Esophagus muscularis mucosa (tissue), 4 donors: Measurements from ENCODE around the gene CCDC102B.

Experiments
- EP300 ChIP-seq: sonication (generic); formaldehyde crosslinking; IDR thresholded peaks from one replicate; pipeline ENCODE4 v1.6.1; 2017; ENCODE audit warnings: antibody characterized with exemption
- POLR2A ChIP-seq: fragments of 450-650 bp; IDR thresholded peaks from one replicate; pipeline ENCODE4 v1.6.1; 2017; ENCODE audit warnings: antibody characterized with exemption, moderate library complexity, mild to moderate bottlenecking, low read depth
- POLR2AphosphoS5 ChIP-seq, 2 donors: sonication (generic); formaldehyde crosslinking; IDR thresholded peaks; one replicate each; pipeline ENCODE4 v1.6.1; 2017; ENCODE audit warnings: antibody characterized with exemption in 2 of 2
- TF ChIP-seq, protein P1 (sequence below), 3 experiments: fragments of 200-600 bp in 2 of 3; fragments of 450-650 bp in 1 of 3; sonication (generic) in 2 of 3; IDR thresholded peaks; one replicate each; pipeline ENCODE4 v1.5.1; 2017 to 2019; ENCODE audit warnings: antibody characterized with exemption in 3 of 3, mild to moderate bottlenecking in 2 of 3, moderate library complexity in 1 of 3

- TF ChIP-seq, protein P1, sequence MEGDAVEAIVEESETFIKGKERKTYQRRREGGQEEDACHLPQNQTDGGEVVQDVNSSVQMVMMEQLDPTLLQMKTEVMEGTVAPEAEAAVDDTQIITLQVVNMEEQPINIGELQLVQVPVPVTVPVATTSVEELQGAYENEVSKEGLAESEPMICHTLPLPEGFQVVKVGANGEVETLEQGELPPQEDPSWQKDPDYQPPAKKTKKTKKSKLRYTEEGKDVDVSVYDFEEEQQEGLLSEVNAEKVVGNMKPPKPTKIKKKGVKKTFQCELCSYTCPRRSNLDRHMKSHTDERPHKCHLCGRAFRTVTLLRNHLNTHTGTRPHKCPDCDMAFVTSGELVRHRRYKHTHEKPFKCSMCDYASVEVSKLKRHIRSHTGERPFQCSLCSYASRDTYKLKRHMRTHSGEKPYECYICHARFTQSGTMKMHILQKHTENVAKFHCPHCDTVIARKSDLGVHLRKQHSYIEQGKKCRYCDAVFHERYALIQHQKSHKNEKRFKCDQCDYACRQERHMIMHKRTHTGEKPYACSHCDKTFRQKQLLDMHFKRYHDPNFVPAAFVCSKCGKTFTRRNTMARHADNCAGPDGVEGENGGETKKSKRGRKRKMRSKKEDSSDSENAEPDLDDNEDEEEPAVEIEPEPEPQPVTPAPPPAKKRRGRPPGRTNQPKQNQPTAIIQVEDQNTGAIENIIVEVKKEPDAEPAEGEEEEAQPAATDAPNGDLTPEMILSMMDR (IDR thresholded peaks at IDR 0.05) = no peak
- TF ChIP-seq POLR2AphosphoS5 (IDR thresholded peaks at IDR 0.05) (no peak), POLR2A (no peak), EP300 (no peak)
Measured at GRCh38 chr18:69035756-69036155, 237.9 kb downstream of the CCDC102B start.
